GM23248 (cell line): Measurements from ENCODE around the gene FLII. TPM values are rescaled to one million over a fixed set of nuclear protein-coding genes. Genes with fewer than 3 reads are reported as not detected.

Experiments
- DNase-seq: peaks from one replicate; pipeline ENCODE4 v3.0.0-alpha.2; 2015
- H2AFZ ChIP-seq: fragments of 200-600 bp; sonication (generic); 2 replicates; pipeline ENCODE4 v1.6.1; 2016; ENCODE audit warnings: antibody characterized with exemption
- H3F3A ChIP-seq: fragments of 200-600 bp; sonication (generic); 2 replicates; pipeline ENCODE4 v1.6.1; 2016; ENCODE audit warnings: mild to moderate bottlenecking, antibody characterized with exemption, mixed run types; ENCODE audit not compliant: insufficient read depth
- H3K27ac ChIP-seq: fragments of 200-600 bp; sonication (generic); 2 replicates; pipeline ENCODE4 v1.5.1; 2016; ENCODE audit warnings: mild to moderate bottlenecking
- H3K27me3 ChIP-seq: fragments of 200-600 bp; sonication (generic); replicated peaks from 2 replicates; pipeline ENCODE4 v1.6.1; 2016; ENCODE audit warnings: mild to moderate bottlenecking; ENCODE audit not compliant: insufficient read depth
- H3K36me3 ChIP-seq: fragments of 200-600 bp; sonication (generic); 2 replicates; pipeline ENCODE4 v1.6.1; 2016; ENCODE audit warnings: low read depth, mild to moderate bottlenecking
- H3K4me1 ChIP-seq: fragments of 200-600 bp; sonication (generic); 2 replicates; pipeline ENCODE4 v1.6.1; 2016; ENCODE audit warnings: mild to moderate bottlenecking; ENCODE audit not compliant: insufficient read depth
- H3K4me2 ChIP-seq: fragments of 200-600 bp; sonication (generic); one replicate; pipeline ENCODE4 v1.6.1; 2016; ENCODE audit warnings: mild to moderate bottlenecking; ENCODE audit not compliant: unreplicated experiment
- H3K4me3 ChIP-seq: fragments of 200-600 bp; sonication (generic); 2 replicates; pipeline ENCODE4 v1.5.1; 2016; ENCODE audit warnings: mild to moderate bottlenecking
- H3K79me2 ChIP-seq: fragments of 200-600 bp; sonication (generic); 2 replicates; pipeline ENCODE4 v1.6.1; 2016; ENCODE audit warnings: mild to moderate bottlenecking; ENCODE audit not compliant: insufficient read depth
- H3K9ac ChIP-seq: fragments of 200-600 bp; sonication (generic); 2 replicates; pipeline ENCODE4 v1.6.1; 2016; ENCODE audit warnings: mild to moderate bottlenecking
- H3K9me2 ChIP-seq: fragments of 200-600 bp; sonication (generic); 2 replicates; pipeline ENCODE4 v1.6.1; 2016; ENCODE audit warnings: mixed run types, mild to moderate bottlenecking, moderate library complexity; ENCODE audit not compliant: insufficient read depth
- H3K9me3 ChIP-seq: fragments of 200-600 bp; sonication (generic); one replicate; pipeline ENCODE4 v1.6.1; 2017; ENCODE audit warnings: low read depth
- H4K20me1 ChIP-seq: fragments of 200-600 bp; sonication (generic); 2 replicates; pipeline ENCODE4 v1.6.0; 2016; ENCODE audit not compliant: insufficient read depth
- EZH2 ChIP-seq: fragments of 200-600 bp; sonication (generic); IDR thresholded peaks from 2 replicates; pipeline ENCODE4 v1.6.1; 2018; ENCODE audit warnings: antibody characterized with exemption, mild to moderate bottlenecking; ENCODE audit not compliant: insufficient read depth, poor library complexity, severe bottlenecking
- EZH2phosphoT487 ChIP-seq: fragments of 200-600 bp; sonication (generic); IDR thresholded peaks from 2 replicates; pipeline ENCODE4 v1.6.1; 2018; ENCODE audit warnings: antibody characterized with exemption, moderate library complexity, mild to moderate bottlenecking, low read depth; ENCODE audit not compliant: insufficient read depth
- WGBS, 2 experiments: methylation state at CpG; one replicate each; pipeline ENCODE4 v1.1.6; 2015 to 2017; ENCODE audit warnings: low lambda C conversion rate in 2 of 2, low coverage in 1 of 2; ENCODE audit errors: missing lambda C conversion rate in 2 of 2; 5-methylcytosine and 5-hydroxymethylcytosine counted together
- in situ Hi-C: fragments of 300-500 bp; cut with MboI; formaldehyde crosslinking; loops from 2 replicates; pipeline ENCODE4 v1.15.0; 2020
- polyA plus RNA-seq: library from polyadenylated mRNA; unstranded; fragments of >200 nt; fragmentation: Nextera tagmentation; extraction: Ambion mirVana; gene quantifications from 2 replicates; pipeline ENCODE4 v1.2.1, GENCODE V29; 2016
- total RNA-seq: library from RNA; depleted of rRNA; stranded (reverse); fragments of >200 nt; shearing (Covaris generic); gene quantifications from 2 replicates; pipeline ENCODE4 v1.2.3, GENCODE V29; 2014

The FLII gene
- total and polyA plus RNA-seq, 2 experiments from 2014 or later = 187 to 250 TPM

DNA sequence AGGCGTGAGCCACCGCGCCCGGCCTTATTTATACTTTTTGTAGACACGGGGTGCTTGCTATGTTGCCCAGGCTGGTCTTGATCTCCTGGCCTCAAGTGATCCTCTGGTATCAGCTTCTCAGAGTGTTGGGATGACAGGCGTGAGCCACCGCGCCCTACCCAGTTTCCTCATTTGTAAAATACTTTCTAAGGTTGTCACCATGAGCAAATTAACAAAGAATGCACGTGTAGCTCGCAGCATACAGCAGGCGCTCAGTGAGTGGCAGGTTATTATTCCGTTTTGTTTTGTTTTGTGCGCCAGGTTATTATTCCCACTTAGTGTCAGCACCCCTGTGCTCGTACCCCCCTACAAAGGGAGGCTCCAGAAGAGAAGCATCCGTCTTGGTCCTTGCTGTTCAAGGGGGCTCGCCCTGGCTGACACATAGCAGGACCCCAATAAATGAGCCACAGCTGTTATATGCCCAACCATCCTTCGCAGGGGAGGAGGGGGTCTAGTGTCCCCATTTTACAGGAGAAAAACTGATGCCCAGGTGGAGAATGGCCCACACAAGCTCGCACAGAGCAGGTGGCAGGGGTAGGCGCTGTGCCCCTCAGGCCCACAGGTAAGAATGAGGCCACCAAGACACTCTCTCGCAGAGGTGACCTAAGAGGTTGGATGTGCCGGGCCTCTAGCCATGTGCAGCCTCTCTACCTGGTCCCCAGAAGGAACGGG, 1.2 kb upstream of the FLII start:
- H3K9me3 ChIP-seq = no peaks in the 10 kb centered on the region
- peaks cover 47% of the 10 kb centered on the region for H3K79me2 ChIP-seq
- H2AFZ ChIP-seq = peak overlapping the region; percentile 94
- peak overlapping the region; percentile 96 for H3K4me3 ChIP-seq
- peaks cover 18% of the 10 kb centered on the region for H3K36me3 ChIP-seq
- in situ Hi-C loops = no loop called here
- 0 out of 2 replicates have a peak, but pooled peaks cover 6% of the 10 kb centered on the region for H3F3A ChIP-seq
- H3K4me1 ChIP-seq = peaks cover 26% of the 10 kb centered on the region
- no peak for TF ChIP-seq EZH2
- no peak for TF ChIP-seq EZH2phosphoT487
- H3K4me2 ChIP-seq = peak overlapping the region; percentile 58
- peak; percentile 40 for DNase-seq
- 0 out of 2 replicates have a peak overlapping the region, but pooled peaks have one; percentile 95 for H3K9ac ChIP-seq
- no peaks in the 10 kb centered on the region for H4K20me1 ChIP-seq
- H3K27me3 ChIP-seq = no peaks in the 10 kb centered on the region
- WGBS, 2 experiments = 53% methylated on average over 20 to 22 of the region's 22 CpGs
- no peak overlapping the region for H3K27ac ChIP-seq
- no peaks in the 10 kb centered on the region for H3K9me2 ChIP-seq

DNA sequence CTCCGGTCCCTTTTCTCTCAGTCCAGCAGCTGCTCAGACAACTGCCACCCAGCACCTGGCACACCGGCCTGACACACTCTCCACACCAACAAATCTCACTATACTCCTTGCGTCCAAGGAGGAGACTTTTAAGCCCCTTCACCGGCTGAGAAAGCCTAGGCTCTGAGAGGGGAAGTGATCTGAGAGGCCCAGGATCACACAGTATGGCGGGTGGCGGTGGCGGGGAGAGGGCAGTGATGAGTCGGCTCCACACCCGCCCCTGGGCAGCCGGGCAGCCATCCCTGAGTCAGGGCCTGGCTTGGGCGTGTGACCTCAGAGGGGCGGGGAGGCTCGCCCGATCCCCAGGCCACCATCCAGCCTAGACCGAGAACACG, 569 bp downstream of the FLII start:
- H2AFZ ChIP-seq = peak overlapping the region; percentile 88
- DNase-seq = peak; percentile 94
- H3K27ac ChIP-seq = peak overlapping the region; percentile 96
- peaks cover 23% of the 10 kb centered on the region for H3K36me3 ChIP-seq
- H3K9me2 ChIP-seq = no peaks in the 10 kb centered on the region
- H3K4me2 ChIP-seq = peak overlapping the region; percentile 86
- in situ Hi-C loops = no loop called here
- H3K4me3 ChIP-seq = peak overlapping the region; percentile 97
- H4K20me1 ChIP-seq = no peaks in the 10 kb centered on the region
- TF ChIP-seq EZH2 = no peak
- no peak for TF ChIP-seq EZH2phosphoT487
- H3K79me2 ChIP-seq = peaks cover 53% of the 10 kb centered on the region
- 0 out of 2 replicates have a peak, but pooled peaks cover 6% of the 10 kb centered on the region for H3F3A ChIP-seq
- H3K9ac ChIP-seq = peak overlapping the region; percentile 98
- 0 to 1% methylated on average over 10 to 14 of the region's 16 CpGs for WGBS, 2 experiments
- H3K27me3 ChIP-seq = no peaks in the 10 kb centered on the region
- H3K4me1 ChIP-seq = peaks cover 26% of the 10 kb centered on the region
- H3K9me3 ChIP-seq = no peaks in the 10 kb centered on the region

DNA sequence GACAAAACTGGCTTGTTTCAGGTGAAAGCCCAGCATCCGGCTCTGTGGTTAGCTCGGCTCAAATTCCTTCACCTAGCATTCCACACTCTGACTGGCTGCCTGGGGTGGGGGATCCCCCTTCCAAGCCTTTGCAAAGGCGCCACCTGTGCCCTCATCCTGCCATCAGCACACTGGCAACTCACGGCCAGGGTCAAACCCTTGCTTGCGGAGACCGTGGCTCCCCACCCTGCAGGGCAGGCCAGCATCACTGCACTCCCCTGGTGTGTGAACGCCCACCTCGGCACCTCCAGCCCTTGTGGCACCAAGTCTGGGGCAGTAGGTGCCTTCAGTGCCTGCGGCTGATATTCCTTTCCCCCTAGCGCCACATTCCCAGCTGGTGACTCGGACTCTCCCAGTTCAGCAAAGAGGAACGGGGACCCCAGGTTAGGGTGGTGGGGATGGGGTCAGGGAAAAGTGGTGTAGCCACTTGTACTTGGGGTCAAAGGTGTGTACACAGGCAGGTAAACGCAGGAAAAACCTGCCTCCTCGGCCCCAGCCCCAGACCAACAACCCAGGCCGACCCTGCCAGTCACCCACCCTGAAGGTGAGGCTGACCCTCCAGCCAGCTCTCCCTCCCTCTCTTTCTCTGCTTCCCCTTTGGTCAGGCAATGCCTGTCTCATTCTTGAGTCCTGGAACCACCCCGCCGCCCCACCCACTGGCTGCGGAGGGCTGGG, 1.1 kb downstream of the FLII start:
- no peaks in the 10 kb centered on the region for H3K9me2 ChIP-seq
- 0 out of 2 replicates have a peak, but pooled peaks cover 6% of the 10 kb centered on the region for H3F3A ChIP-seq
- H3K36me3 ChIP-seq = peaks cover 25% of the 10 kb centered on the region
- TF ChIP-seq EZH2 (no peak), EZH2phosphoT487 (no peak)
- no peaks in the 10 kb centered on the region for H4K20me1 ChIP-seq
- peak; percentile 82 for DNase-seq
- H3K4me3 ChIP-seq = peak overlapping the region; percentile 97
- H3K27me3 ChIP-seq = no peaks in the 10 kb centered on the region
- in situ Hi-C loops = no loop called here
- H3K9me3 ChIP-seq = no peaks in the 10 kb centered on the region
- peak overlapping the region; percentile 98 for H3K9ac ChIP-seq
- H3K4me1 ChIP-seq = peaks cover 26% of the 10 kb centered on the region
- H3K79me2 ChIP-seq = peaks cover 55% of the 10 kb centered on the region
- peak overlapping the region; percentile 88 for H2AFZ ChIP-seq
- peak overlapping the region; percentile 86 for H3K4me2 ChIP-seq
- H3K27ac ChIP-seq = peak overlapping the region; percentile 96
- WGBS, 2 experiments = 29% methylated on average over 16 to 18 of the region's 18 CpGs

DNA sequence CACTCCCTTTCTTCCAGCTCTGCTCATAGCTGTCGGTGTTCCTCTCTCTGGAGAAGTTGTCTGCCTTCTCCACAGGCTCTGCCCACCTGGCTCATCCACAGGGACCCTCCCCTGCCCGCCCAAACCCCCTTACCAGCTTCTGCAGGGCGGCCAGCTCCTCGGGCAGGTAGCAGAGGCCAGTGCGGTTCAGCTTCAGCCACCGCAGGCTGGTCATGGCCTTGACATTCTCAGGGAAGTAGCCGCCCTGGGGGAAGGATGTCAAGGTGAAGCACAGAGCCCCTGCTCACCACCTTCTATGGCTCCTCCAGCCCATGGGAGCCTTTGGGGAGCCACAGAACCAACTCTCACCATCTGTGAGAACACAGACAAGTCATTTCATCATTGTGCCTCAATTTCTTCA, 1.8 kb downstream of the FLII start:
- no peak for DNase-seq
- TF ChIP-seq EZH2 (no peak), EZH2phosphoT487 (no peak)
- Histone ChIP-seq H3K9me3 (no peaks in the 10 kb centered on the region), H3K79me2 (peaks cover 49% of the 10 kb centered on the region), H3K36me3 (peaks cover 25% of the 10 kb centered on the region), H3K27me3 (no peaks in the 10 kb centered on the region), H3K4me3 (peak overlapping the region; percentile 97; the same call in 1 of the 2 replicates), H3K4me2 (peak overlapping the region; percentile 86), H3K9me2 (no peaks in the 10 kb centered on the region), H3K9ac (peak overlapping the region; percentile 98), H3K27ac (no peak overlapping the region), H2AFZ (no peak overlapping the region), H3K4me1 (peaks cover 23% of the 10 kb centered on the region), H4K20me1 (no peaks in the 10 kb centered on the region), H3F3A (0 out of 2 replicates have a peak, but pooled peaks cover 6% of the 10 kb centered on the region)
- in situ Hi-C loops = no loop called here
- WGBS, 2 experiments = 83 to 86% methylated on average over 7 of the region's 7 CpGs
